ENCODE results near the gene BRAT1.

DNA sequence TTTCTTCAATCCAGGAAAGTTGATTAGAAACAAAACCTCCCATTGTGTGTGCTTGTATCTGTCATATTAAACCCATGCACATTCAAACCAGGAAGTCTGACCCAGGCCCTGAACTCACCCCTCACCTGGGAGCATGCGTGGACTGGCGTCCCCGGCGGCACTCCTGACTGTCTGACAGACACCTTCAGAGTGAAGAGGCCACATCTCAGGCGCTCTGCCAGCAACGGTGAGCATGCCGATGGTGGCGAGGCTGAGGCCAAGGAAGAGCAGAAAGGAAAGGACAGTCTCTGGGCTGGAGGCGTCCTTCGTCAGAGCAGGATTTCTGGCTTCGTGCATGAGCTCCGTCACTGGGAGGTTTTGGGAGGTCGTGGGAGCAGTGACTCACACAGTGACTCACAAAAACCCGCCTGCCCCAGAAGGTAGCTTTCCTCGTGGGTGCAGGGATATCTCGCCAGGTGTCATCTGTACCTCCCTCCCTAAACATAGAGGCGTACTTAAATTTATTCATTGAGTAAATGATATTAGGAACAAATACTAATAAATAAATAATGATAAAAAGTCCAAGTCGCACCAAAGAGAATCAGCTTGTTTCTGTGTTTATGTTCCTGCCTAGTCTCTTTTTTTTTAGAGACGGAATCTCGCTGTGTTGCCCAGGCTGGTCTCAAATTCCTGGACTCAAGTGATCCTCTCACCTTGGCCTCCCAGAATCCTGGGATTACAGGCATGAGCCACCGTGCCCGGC is 16.9 kb upstream of the BRAT1 start:
- TF ChIP-seq POLR2A (IDR thresholded peaks at IDR 0.05; ENCODE audit: low read length) (no peak), GATA1 (IDR thresholded peaks at IDR 0.05; ENCODE audit: low read depth, low read length) (no peak)
